ENCODE data around the gene UQCRC1. TPM values are rescaled to one million over a fixed set of nuclear protein-coding genes. Genes with fewer than 3 reads are reported as not detected.

UQCRC1 gene
- total RNA-seq, 1 experiment from 2014 or later: 575 TPM

- no peak overlapping the region for H2AFZ ChIP-seq (ENCODE audit: low read length)
- no peaks in the 10 kb centered on the region for H3K4me1 ChIP-seq (ENCODE audit: insufficient read depth, low read length)
- H3K9me2 ChIP-seq (replicated peaks; ENCODE audit: low read length): no peaks in the 10 kb centered on the region
- no peaks in the 10 kb centered on the region for H3K79me2 ChIP-seq (ENCODE audit: low read length)
- H3F3A ChIP-seq (ENCODE audit: low read length, unreplicated experiment): no peaks in the 10 kb centered on the region
- H3K4me2 ChIP-seq (ENCODE audit: low read length): no peak overlapping the region
- TF ChIP-seq EZH2phosphoT487 (IDR thresholded peaks at IDR 0.05; ENCODE audit: borderline replicate concordance, low read length): no peak
- no peak for TF ChIP-seq CTCF (conservative IDR thresholded peaks at IDR 0.05; ENCODE audit: low read depth, low read length)
- no peak for TF ChIP-seq EZH2 (IDR thresholded peaks at IDR 0.05; ENCODE audit: low read length, unreplicated experiment)
- H3K9ac ChIP-seq (ENCODE audit: low read length): no peak overlapping the region
- H3K36me3 ChIP-seq (ENCODE audit: low read depth, low read length): no peaks in the 10 kb centered on the region
- intact Hi-C loops (cut with micrococcal nuclease): no loop called here
- H3K4me3 ChIP-seq (ENCODE audit: low read length): no peak overlapping the region
- H4K20me1 ChIP-seq (ENCODE audit: low read length): no peaks in the 10 kb centered on the region
- H3K27me3 ChIP-seq (ENCODE audit: low read length): no peaks in the 10 kb centered on the region
- POLR2A ChIA-PET (ENCODE audit: unreplicated experiment): no interaction called here
- ATAC-seq (no peak), DNase-seq (no peak)
- no peak overlapping the region for H3K27ac ChIP-seq (ENCODE audit: low read length)
- CTCF ChIA-PET: no interaction called here
- no TSS peak for BruUV-seq (replicated peaks)
- H3K9me3 ChIP-seq (ENCODE audit: low read length): no peaks in the 10 kb centered on the region
These were observed 21.2 kb downstream of the UQCRC1 start for GRCh38 chr3:48588230-48588629.

GRCh38 chr3:48587686-48588085, 21.8 kb downstream of the UQCRC1 start:
- H3K27ac ChIP-seq (ENCODE audit: low read length): no peak overlapping the region
- no peak overlapping the region for H3K4me2 ChIP-seq (ENCODE audit: low read length)
- no TSS peak for BruUV-seq (replicated peaks)
- no peak overlapping the region for H2AFZ ChIP-seq (ENCODE audit: low read length)
- H3K9ac ChIP-seq (ENCODE audit: low read length): no peak overlapping the region
- CTCF ChIA-PET: no interaction called here
- no peak overlapping the region for H3K4me3 ChIP-seq (ENCODE audit: low read length)
- H3K4me1 ChIP-seq (ENCODE audit: insufficient read depth, low read length): no peaks in the 10 kb centered on the region
- DNase-seq (no peak), ATAC-seq (no peak)
- H3K9me3 ChIP-seq (ENCODE audit: low read length): no peaks in the 10 kb centered on the region
- H3K9me2 ChIP-seq (replicated peaks; ENCODE audit: low read length): no peaks in the 10 kb centered on the region
- TF ChIP-seq EZH2 (IDR thresholded peaks at IDR 0.05; ENCODE audit: low read length, unreplicated experiment): no peak
- no peak for TF ChIP-seq EZH2phosphoT487 (IDR thresholded peaks at IDR 0.05; ENCODE audit: borderline replicate concordance, low read length)
- no peak for TF ChIP-seq CTCF (conservative IDR thresholded peaks at IDR 0.05; ENCODE audit: low read depth, low read length)
- no peaks in the 10 kb centered on the region for H3K79me2 ChIP-seq (ENCODE audit: low read length)
- no peaks in the 10 kb centered on the region for H4K20me1 ChIP-seq (ENCODE audit: low read length)
- no peaks in the 10 kb centered on the region for H3K27me3 ChIP-seq (ENCODE audit: low read length)
- POLR2A ChIA-PET (ENCODE audit: unreplicated experiment): no interaction called here
- no peaks in the 10 kb centered on the region for H3F3A ChIP-seq (ENCODE audit: low read length, unreplicated experiment)
- H3K36me3 ChIP-seq (ENCODE audit: low read depth, low read length): no peaks in the 10 kb centered on the region
- intact Hi-C loops (cut with micrococcal nuclease): no loop called here

GRCh38 chr3:48585411-48585810, 24.0 kb downstream of the UQCRC1 start:
- DNase-seq (no peak), ATAC-seq (no peak)
- Histone ChIP-seq H3F3A (ENCODE audit: low read length, unreplicated experiment) (no peaks in the 10 kb centered on the region), H3K9me2 (replicated peaks; ENCODE audit: low read length) (no peaks in the 10 kb centered on the region), H3K9me3 (ENCODE audit: low read length) (no peaks in the 10 kb centered on the region), H4K20me1 (ENCODE audit: low read length) (no peaks in the 10 kb centered on the region), H3K36me3 (ENCODE audit: low read depth, low read length) (no peaks in the 10 kb centered on the region), H3K4me3 (ENCODE audit: low read length) (no peak overlapping the region), H2AFZ (ENCODE audit: low read length) (no peak overlapping the region), H3K79me2 (ENCODE audit: low read length) (no peaks in the 10 kb centered on the region), H3K9ac (ENCODE audit: low read length) (no peak overlapping the region), H3K4me2 (ENCODE audit: low read length) (no peak overlapping the region), H3K27me3 (ENCODE audit: low read length) (no peaks in the 10 kb centered on the region), H3K27ac (ENCODE audit: low read length) (no peak overlapping the region), H3K4me1 (ENCODE audit: insufficient read depth, low read length) (no peaks in the 10 kb centered on the region)
- ChIA-PET POLR2A (ENCODE audit: unreplicated experiment) (no interaction called here), CTCF (no interaction called here)
- intact Hi-C loops (cut with micrococcal nuclease): no loop called here
- TF ChIP-seq CTCF (conservative IDR thresholded peaks at IDR 0.05; ENCODE audit: low read depth, low read length) (no peak), EZH2 (IDR thresholded peaks at IDR 0.05; ENCODE audit: low read length, unreplicated experiment) (no peak), EZH2phosphoT487 (IDR thresholded peaks at IDR 0.05; ENCODE audit: borderline replicate concordance, low read length) (no peak)
- no TSS peak for BruUV-seq (replicated peaks)
